CD4-positive, alpha-beta T cell (primary cell): ENCODE results near the gene ELFN1. TPM values are rescaled to one million over a fixed set of nuclear protein-coding genes. Genes with fewer than 3 reads are reported as not detected.

Source experiments
- ATAC-seq: fragments of 200-7000 bp; cut with Tn5 transposase; one replicate; pipeline ENCODE4 v1.10.0; 2022; ENCODE audit warnings: mild to moderate bottlenecking; ENCODE audit not compliant: poor library complexity
- CTCF ChIA-PET: fragments of 350-600 bp; sonication (Branson Sonifier 250); formaldehyde crosslinking; loops from one replicate; lab custom pipeline; 2021; ENCODE audit warnings: antibody characterized with exemption, inconsistent platforms; lab: Charles Lee
- POLR2A ChIA-PET: fragments of 350-600 bp; sonication (Branson Sonifier 250); formaldehyde crosslinking; loops from one replicate; lab custom pipeline; 2021; ENCODE audit warnings: antibody characterized with exemption, inconsistent platforms; lab: Charles Lee
- DNase-seq, 14 experiments: peaks; one replicate each; pipeline ENCODE4 v3.0.0-alpha.2; 2013 to 2020; ENCODE audit warnings: mixed read lengths in 2 of 14
- H3K27ac ChIP-seq, 2 donors: one replicate each; pipeline versions ENCODE4 v1.5.1 to v1.7.0; 2013; ENCODE audit warnings: low read length in 2 of 2, low read depth in 1 of 2, mild to moderate bottlenecking in 1 of 2
- H3K27me3 ChIP-seq, 2 experiments: 1 replicate in 1 of 2; 2 replicates in 1 of 2; pipeline versions ENCODE4 v1.6.1 to v1.7.0; 2013; ENCODE audit warnings: low read length in 2 of 2, control low read depth in 1 of 2, mild to moderate bottlenecking in 1 of 2, moderate library complexity in 1 of 2; ENCODE audit not compliant: insufficient read depth in 2 of 2, control insufficient read depth in 1 of 2
- H3K36me3 ChIP-seq: one replicate; pipeline ENCODE4 v1.6.1; 2013; ENCODE audit warnings: low read length, control low read depth; ENCODE audit not compliant: insufficient read depth
- H3K4me1 ChIP-seq: one replicate; pipeline ENCODE4 v1.6.1; 2013; ENCODE audit warnings: low read length, control low read depth; ENCODE audit not compliant: insufficient read depth
- H3K4me3 ChIP-seq: one replicate; pipeline ENCODE4 v1.5.1; 2013; ENCODE audit warnings: mild to moderate bottlenecking, low read length, moderate library complexity
- H3K9me3 ChIP-seq, 2 experiments: 1 replicate in 1 of 2; 2 replicates in 1 of 2; pipeline versions ENCODE4 v1.6.1 to v1.7.0; 2013; ENCODE audit warnings: low read length in 2 of 2, mild to moderate bottlenecking in 2 of 2, control low read depth in 1 of 2, moderate library complexity in 1 of 2; ENCODE audit not compliant: control insufficient read depth in 1 of 2, insufficient read depth in 1 of 2
- H3K27ac Mint-ChIP-seq: one replicate; pipeline ENCODE4 v1.8.0; 2020; ENCODE audit warnings: mixed read lengths
- H3K27me3 Mint-ChIP-seq: one replicate; pipeline ENCODE4 v1.8.0; 2021; ENCODE audit warnings: mixed read lengths
- H3K36me3 Mint-ChIP-seq: one replicate; pipeline ENCODE4 v1.8.0; 2021; ENCODE audit warnings: low read depth, mixed read lengths
- H3K4me1 Mint-ChIP-seq: one replicate; pipeline ENCODE4 v1.8.0; 2021; ENCODE audit warnings: low read depth, mixed read lengths
- H3K4me3 Mint-ChIP-seq: one replicate; pipeline ENCODE4 v1.8.0; 2020; ENCODE audit warnings: mild to moderate bottlenecking, mixed read lengths
- H3K9me3 Mint-ChIP-seq: one replicate; pipeline ENCODE4 v1.8.0; 2020; ENCODE audit warnings: mixed read lengths
- CTCF ChIP-seq: fragments of 200-600 bp; IDR thresholded peaks from one replicate; pipeline ENCODE4 v1.8.0; 2022; ENCODE audit warnings: antibody characterized with exemption, mild to moderate bottlenecking
- intact Hi-C, 2 experiments: fragments of 100-400 bp; cut with DNase I in 1 of 2; cut with micrococcal nuclease in 1 of 2; formaldehyde crosslinking; loops; one replicate each; pipeline versions ENCODE4 v1.15.1 to v1.9.0; 2023 to 2025; cut with DNase I, micrococcal nuclease
- total RNA-seq, 174 experiments: library from RNA in 2 of 174; stranded (reverse) in 2 of 174; gene quantifications; one replicate each; pipeline ENCODE4 v1.2.3 and lab custom pipeline; 2021 to 2026

ELFN1 gene
- total RNA-seq, 2 experiments from 2014 or later, result not detected

- TF ChIP-seq CTCF, result no peak
- H3K4me3 Mint-ChIP-seq, result no peak overlapping the region
- peak in 1 of 14 experiments; percentile 2 for DNase-seq
- H3K27me3 Mint-ChIP-seq, result peaks cover 46% of the 10 kb centered on the region
- H3K36me3 Mint-ChIP-seq, result no peaks in the 10 kb centered on the region
- intact Hi-C loops, result loop anchor here (2.0 to 10.0 kb wide), 3 partner anchors 263 to 547 kb away; no protein-coding TSS in a partner anchor
- no peak overlapping the region for H3K4me3 ChIP-seq
- H3K9me3 Mint-ChIP-seq, result no peaks in the 10 kb centered on the region
- POLR2A ChIA-PET, result no interaction called here
- CTCF ChIA-PET, result no interaction called here
- H3K36me3 ChIP-seq, result no peaks in the 10 kb centered on the region
- peaks cover 0 to 14% of the 10 kb centered on the region in 2 experiments for H3K9me3 ChIP-seq
- H3K27ac ChIP-seq, result no peak overlapping the region
- H3K27me3 ChIP-seq, result peaks cover 25 to 43% of the 10 kb centered on the region in 2 experiments
- H3K4me1 Mint-ChIP-seq, result no peaks in the 10 kb centered on the region
- peaks cover 25% of the 10 kb centered on the region for H3K4me1 ChIP-seq
- ATAC-seq, result no peak
- no peak overlapping the region for H3K27ac Mint-ChIP-seq
Observed at GRCh38 chr7:1662101-1662500, 8.0 kb upstream of the ELFN1 start.

- Histone ChIP-seq H3K4me3 (no peak overlapping the region), H3K4me1 (peaks cover 31% of the 10 kb centered on the region), H3K27ac (no peak overlapping the region), H3K9me3 (peaks cover 0 to 18% of the 10 kb centered on the region in 2 experiments), H3K36me3 (no peaks in the 10 kb centered on the region), H3K27me3 (peaks cover 29 to 48% of the 10 kb centered on the region in 2 experiments)
- no peaks in the 10 kb centered on the region for H3K36me3 Mint-ChIP-seq
- DNase-seq (peak in 4 of 14 experiments; percentile 0 to 6 (median 3)), ATAC-seq (no peak)
- ChIA-PET CTCF (no interaction called here), POLR2A (no interaction called here)
- intact Hi-C loops, result loop anchor here (2.0 to 10.0 kb wide), 3 partner anchors 262 to 546 kb away; no protein-coding TSS in a partner anchor
- peaks cover 44% of the 10 kb centered on the region for H3K27me3 Mint-ChIP-seq
- peak overlapping the region; percentile 62 for H3K4me3 Mint-ChIP-seq
- no peak overlapping the region for H3K27ac Mint-ChIP-seq
- no peak for TF ChIP-seq CTCF
- no peaks in the 10 kb centered on the region for H3K4me1 Mint-ChIP-seq
- no peaks in the 10 kb centered on the region for H3K9me3 Mint-ChIP-seq
Observed at GRCh38 chr7:1662767-1663166, 7.3 kb upstream of the ELFN1 start.

GRCh38 chr7:1663223-1663622 lies 6.9 kb upstream of the ELFN1 start:
- ATAC-seq, result peak; percentile 65
- Mint-ChIP-seq H3K27me3 (peaks cover 47% of the 10 kb centered on the region), H3K27ac (no peak overlapping the region), H3K9me3 (no peaks in the 10 kb centered on the region), H3K4me1 (peaks cover 3% of the 10 kb centered on the region), H3K36me3 (no peaks in the 10 kb centered on the region), H3K4me3 (peak overlapping the region; percentile 62)
- Histone ChIP-seq H3K9me3 (peaks cover 0 to 22% of the 10 kb centered on the region in 2 experiments), H3K27me3 (peaks cover 33 to 48% of the 10 kb centered on the region in 2 experiments), H3K27ac (no peak overlapping the region), H3K4me1 (peaks cover 34% of the 10 kb centered on the region), H3K36me3 (no peaks in the 10 kb centered on the region), H3K4me3 (no peak overlapping the region)
- ChIA-PET POLR2A (no interaction called here), CTCF (no interaction called here)
- intact Hi-C loops, result loop anchor here (2.0 to 10.0 kb wide), 3 partner anchors 262 to 546 kb away; no protein-coding TSS in a partner anchor
- peak in 4 of 14 experiments; percentile 9 to 42 (median 24) for DNase-seq
- TF ChIP-seq CTCF, result no peak
